GM12878 (cell line): Measurements from ENCODE around the gene CREB3L1. TPM values are rescaled to one million over a fixed set of nuclear protein-coding genes. Genes with fewer than 3 reads are reported as not detected.

ENCODE experiments used
- ATAC-seq: fragments of 200-7000 bp; cut with Tn5 transposase; 3 replicates; pipeline ENCODE4 v1.9.1; 2020; ENCODE audit warnings: mild to moderate bottlenecking, moderate library complexity
- BruUV-seq: library from RNA; stranded (reverse); fragments of 400-500 nt; replicated peaks from 2 replicates; lab custom pipeline; 2021; lab: Mats Ljungman, UMichigan
- CTCF ChIA-PET: fragments of 300-600 bp; sonication (Branson Sonifier 250); formaldehyde crosslinking; extraction: SDS; loops from one replicate; lab custom pipeline; 2021; ENCODE audit warnings: inconsistent platforms; lab: Yijun Ruan, JAX
- POLR2A ChIA-PET: fragments of 350-600 bp; formaldehyde crosslinking; extraction: SDS; loops from one replicate; lab custom pipeline; 2021; ENCODE audit warnings: inconsistent platforms; lab: Charles Lee
- RAD21 ChIA-PET: fragments of 300-600 bp; sonication (Branson Sonifier 250); formaldehyde crosslinking; loops from one replicate; lab custom pipeline; 2023; ENCODE audit warnings: antibody characterized with exemption; ENCODE audit not compliant: unreplicated experiment; lab: Charles Lee
- SMC1A ChIA-PET: fragments of 300-600 bp; sonication (Branson Sonifier 250); formaldehyde crosslinking; loops from one replicate; lab custom pipeline; 2023; ENCODE audit not compliant: unreplicated experiment, uncharacterized antibody; lab: Charles Lee
- DNase-seq: peaks from one replicate; pipeline ENCODE4 v3.0.0-alpha.2; 2011; ENCODE audit warnings: low read depth, low spot score
- FAIRE-seq: peaks from 3 replicates; lab custom pipeline; 2011; peaks lifted over from hg19 to GRCh38; lab: Jason Lieb, UNC
- H2AFZ ChIP-seq: 2 replicates; pipeline ENCODE4 v1.6.0; 2011; ENCODE audit warnings: low read depth, low read length, control low read depth; ENCODE audit not compliant: control insufficient read depth
- H3K27ac ChIP-seq: 2 replicates; pipeline ENCODE4 v1.5.1; 2011; ENCODE audit warnings: control low read depth; ENCODE audit not compliant: control insufficient read depth, insufficient read depth
- H3K27me3 ChIP-seq, 2 experiments: replicated peaks in 1 of 2; 2 replicates each; pipeline versions ENCODE4 v1.6.0 to v1.6.1; 2011; ENCODE audit warnings: low read length in 1 of 2; ENCODE audit not compliant: control insufficient read depth in 2 of 2, insufficient read depth in 2 of 2
- H3K36me3 ChIP-seq, 2 experiments: 2 replicates each; pipeline ENCODE4 v1.5.1; 2011; ENCODE audit warnings: low read length in 1 of 2; ENCODE audit not compliant: control insufficient read depth in 2 of 2, insufficient read depth in 2 of 2
- H3K4me1 ChIP-seq: 2 replicates; pipeline ENCODE4 v1.6.1; 2011; ENCODE audit warnings: mild to moderate bottlenecking, low read length, moderate library complexity, mixed read lengths; ENCODE audit not compliant: control insufficient read depth, insufficient read depth
- H3K4me2 ChIP-seq: 2 replicates; pipeline ENCODE4 v1.6.0; 2011; ENCODE audit warnings: control low read depth; ENCODE audit not compliant: control insufficient read depth, insufficient read depth
- H3K4me3 ChIP-seq: fragments of 200-600 bp; sonication (generic); 2 replicates; pipeline ENCODE4 v1.5.1; 2016
- H3K79me2 ChIP-seq: 2 replicates; pipeline ENCODE4 v1.6.0; 2011; ENCODE audit warnings: low read length; ENCODE audit not compliant: control insufficient read depth, insufficient read depth
- H3K9ac ChIP-seq: 2 replicates; pipeline ENCODE4 v1.8.0; 2011; ENCODE audit warnings: low read length, control low read depth, mixed read lengths; ENCODE audit not compliant: control insufficient read depth, insufficient read depth
- H3K9me3 ChIP-seq: replicated peaks from 3 replicates; pipeline ENCODE4 v1.5.1; 2011; ENCODE audit warnings: mild to moderate bottlenecking, low read length; ENCODE audit not compliant: control insufficient read depth, insufficient read depth
- H4K20me1 ChIP-seq: 2 replicates; pipeline ENCODE4 v1.6.0; 2011; ENCODE audit not compliant: control insufficient read depth, insufficient read depth
- BMI1 ChIP-seq: fragments of 450-650 bp; IDR thresholded peaks from 2 replicates; pipeline ENCODE4 v1.6.1; 2016; ENCODE audit warnings: mild to moderate bottlenecking, moderate library complexity, borderline replicate concordance
- GABPA ChIP-seq: IDR thresholded peaks from 2 replicates; pipeline ENCODE4 v1.6.1; 2014; ENCODE audit warnings: antibody characterized with exemption, low read depth, mild to moderate bottlenecking, inconsistent platforms
- NRF1 ChIP-seq: conservative IDR thresholded peaks from 2 replicates; pipeline ENCODE4 v1.6.1; 2011; ENCODE audit warnings: mild to moderate bottlenecking, low read depth, low read length, improper control_type of control experiment
- PAX8 ChIP-seq: fragments of 450-650 bp; IDR thresholded peaks from 2 replicates; pipeline ENCODE4 v1.6.1; 2017; ENCODE audit warnings: mild to moderate bottlenecking, moderate library complexity
- RAD21 ChIP-seq: IDR thresholded peaks from 2 replicates; pipeline ENCODE4 v1.6.1; 2011; ENCODE audit warnings: mild to moderate bottlenecking, low read depth, low read length, moderate library complexity; ENCODE audit not compliant: insufficient read depth
- SP1 ChIP-seq: IDR thresholded peaks from one replicate; pipeline ENCODE4 v1.6.1; 2011; ENCODE audit warnings: low read depth, low read length
- SUPT20H ChIP-seq: IDR thresholded peaks from 2 replicates; pipeline ENCODE4 v1.6.1; 2011; ENCODE audit warnings: low read depth, mild to moderate bottlenecking, low read length, moderate library complexity, borderline replicate concordance; ENCODE audit not compliant: control insufficient read depth
- ZBTB33 ChIP-seq: fragments of 450-650 bp; IDR thresholded peaks from 2 replicates; pipeline ENCODE4 v1.6.1; 2017; ENCODE audit warnings: mild to moderate bottlenecking
- ZNF217 ChIP-seq: fragments of 450-650 bp; IDR thresholded peaks from 2 replicates; pipeline ENCODE4 v1.6.1; 2017; ENCODE audit warnings: antibody characterized with exemption, mild to moderate bottlenecking
- ZNF24 ChIP-seq: fragments of 450-650 bp; IDR thresholded peaks from 2 replicates; pipeline ENCODE4 v1.6.1; 2017; ENCODE audit warnings: antibody characterized with exemption, mild to moderate bottlenecking
- WGBS: methylation state at CpG from one replicate; pipeline ENCODE4 v1.1.6; 2016; ENCODE audit warnings: low lambda C conversion rate; ENCODE audit not compliant: insufficient replicate concordance, insufficient coverage; ENCODE audit errors: missing lambda C conversion rate; 5-methylcytosine and 5-hydroxymethylcytosine counted together
- in situ Hi-C: fragments of 300-500 bp; cut with MboI; formaldehyde crosslinking; loops from 9 replicates; pipeline ENCODE4 v1.14.3; 2018; ENCODE audit warnings: mixed read lengths
- intact Hi-C: fragments of 100-400 bp; cut with micrococcal nuclease; formaldehyde crosslinking; loops from one replicate; pipeline ENCODE4 v1.14.2; 2022; ENCODE audit not compliant: unreplicated experiment
- polyA plus RNA-seq, 11 experiments: library from polyadenylated mRNA; depleted of rRNA in 4 of 11; unstranded in 6 of 11; stranded (reverse) in 5 of 11; fragments of >200 nt; fragmentation: Nextera tagmentation in 4 of 11; fragmentation: Illumina TruSeq in 1 of 11; extraction: Ambion mirVana in 4 of 11; extraction: Trizol in 1 of 11; gene quantifications; 1 replicate in 1 of 11; 2 replicates in 10 of 11; pipeline versions ENCODE4 v1.2.1 to v1.2.3, GENCODE V29; 2011 to 2016; ENCODE audit warnings: inconsistent platforms in 2 of 11, missing spikeins in 2 of 11, low read depth in 1 of 11
- total RNA-seq, 4 experiments: library from RNA; depleted of rRNA in 3 of 4; stranded (reverse); fragments of >200 nt in 3 of 4; fragmentation: Illumina TruSeq in 1 of 4; extraction: Trizol in 1 of 4; gene quantifications; 2 replicates each; pipeline versions ENCODE4 v1.2.1 to v1.2.3, GENCODE V29; 2013 to 2021

Gene CREB3L1
- total and polyA plus RNA-seq, 10 of the 15 experiments (the other 5 are each of a cell fraction or from before 2014, with no cell fraction given): 0.03 to 1.4 (median 0.22) TPM

- H3K9ac ChIP-seq: no peak overlapping the region
- no peak overlapping the region for H3K4me3 ChIP-seq
- DNase-seq (no peak), FAIRE-seq (no peak), ATAC-seq (no peak)
- BruUV-seq: no TSS peak
- in situ Hi-C loops (no loop called here), intact Hi-C loops (no loop called here)
- no peak for TF ChIP-seq ZNF24
- no peak for TF ChIP-seq BMI1
- TF ChIP-seq GABPA: no peak
- TF ChIP-seq NRF1: no peak
- H4K20me1 ChIP-seq: no peaks in the 10 kb centered on the region
- ChIA-PET CTCF (interaction anchor here (0.6 to 19.9 kb wide), 10 partner anchors 8 to 268 kb away, joined by 3 to 423 read pairs (median 4); partner anchors contain the start of gene ATG13), RAD21 (interaction anchor here (0.6 to 4.3 kb wide), 6 partner anchors 9 to 134 kb away, joined by 3 to 16 read pairs (median 4); no protein-coding TSS in a partner anchor), POLR2A (interaction anchor here (0.6 to 2.9 kb wide), 2 partner anchors 10 to 33 kb away, joined by 6 to 21 read pairs; no protein-coding TSS in a partner anchor), SMC1A (interaction anchor here (1.2 to 5.3 kb wide), 3 partner anchors 10 to 210 kb away, joined by 3 to 70 read pairs (median 32); no protein-coding TSS in a partner anchor)
- no peak overlapping the region for H2AFZ ChIP-seq
- H3K4me2 ChIP-seq: no peak overlapping the region
- no peak overlapping the region for H3K27ac ChIP-seq
- H3K79me2 ChIP-seq: peaks cover 61% of the 10 kb centered on the region
- 100% methylated on average over 3 of the region's 3 CpGs for WGBS
- H3K9me3 ChIP-seq: no peaks in the 10 kb centered on the region
- H3K4me1 ChIP-seq: peaks cover 42% of the 10 kb centered on the region
- H3K36me3 ChIP-seq: peaks cover 0 to 3% of the 10 kb centered on the region in 2 experiments; a peak in 3 of 4 replicates
- H3K27me3 ChIP-seq: no peaks in the 10 kb centered on the region
Measured at GRCh38 chr11:46350695-46351094, 73.2 kb downstream of the CREB3L1 start.

- Histone ChIP-seq H2AFZ (no peak overlapping the region), H3K36me3 (peaks cover 0 to 3% of the 10 kb centered on the region in 2 experiments; a peak in 3 of 4 replicates), H3K9me3 (no peaks in the 10 kb centered on the region), H3K9ac (no peak overlapping the region), H4K20me1 (no peaks in the 10 kb centered on the region), H3K27me3 (no peaks in the 10 kb centered on the region), H3K27ac (no peak overlapping the region), H3K79me2 (peaks cover 61% of the 10 kb centered on the region), H3K4me1 (peaks cover 38% of the 10 kb centered on the region), H3K4me2 (peak overlapping the region; percentile 60; the same call in 1 of the 2 replicates), H3K4me3 (no peak overlapping the region)
- intact Hi-C loops (no loop called here), in situ Hi-C loops (no loop called here)
- RAD21 ChIA-PET: interaction anchor here (1.4 to 4.3 kb wide), 5 partner anchors 14 to 172 kb away, joined by 3 to 16 read pairs (median 5); no protein-coding TSS in a partner anchor
- ATAC-seq: no peak
- CTCF ChIA-PET: interaction anchor here (0.8 to 19.9 kb wide), 14 partner anchors 9 to 267 kb away, joined by 3 to 423 read pairs (median 4); partner anchors contain the start of genes ATG13 and CHRM4
- TF ChIP-seq SUPT20H: no peak
- no peak for TF ChIP-seq PAX8
- TF ChIP-seq ZNF217: no peak
- no peak for TF ChIP-seq SP1
- no peak for TF ChIP-seq RAD21
- TF ChIP-seq ZBTB33: no peak
- no peak for DNase-seq
- SMC1A ChIA-PET: interaction anchor here (5.0 to 5.3 kb wide), 2 partner anchors 9 to 15 kb away, joined by 32 to 70 read pairs; no protein-coding TSS in a partner anchor
- FAIRE-seq: no peak
- 84% methylated on average over 8 of the region's 8 CpGs for WGBS
- no TSS peak for BruUV-seq
- POLR2A ChIA-PET: interaction anchor here (0.6 to 2.9 kb wide), 2 partner anchors 10 to 32 kb away, joined by 6 to 21 read pairs; no protein-coding TSS in a partner anchor
Measured at GRCh38 chr11:46351148-46351547, 73.7 kb downstream of the CREB3L1 start.
